ENCODE data around the gene CPED1. TPM values are rescaled to one million over a fixed set of nuclear protein-coding genes. Genes with fewer than 3 reads are reported as not detected.

Gene CPED1
- total RNA-seq, 1 experiment from 2014 or later = 0.39 TPM

GRCh38 chr7:120986650-120987049 is 1.9 kb upstream of the CPED1 start:
- ATAC-seq (no peak), DNase-seq (ENCODE audit: low read depth, low spot score) (no peak)
- H3K36me3 ChIP-seq (ENCODE audit: control insufficient read depth, insufficient read depth, low read length) = no peaks in the 10 kb centered on the region
- H3K4me3 ChIP-seq (ENCODE audit: low read depth in 2 of 2, low read length in 2 of 2) = no peak overlapping the region
- H3K4me1 ChIP-seq (ENCODE audit: control insufficient read depth, insufficient read depth, low read length) = no peaks in the 10 kb centered on the region
- BruUV-seq (replicated peaks) = no TSS peak
- POLR2A ChIA-PET = no interaction called here
- intact Hi-C loops (cut with micrococcal nuclease; ENCODE audit: unreplicated experiment) = loop anchor here (1.0 to 2.0 kb wide), 2 partner anchors 95 to 122 kb away; no protein-coding TSS in a partner anchor
- H3K9me3 ChIP-seq (ENCODE audit: control insufficient read depth, insufficient read depth, low read depth, low read length) = no peaks in the 10 kb centered on the region
- H3K27ac ChIP-seq (ENCODE audit: low read length) = no peak overlapping the region
- TF ChIP-seq POLR2AphosphoS5 (IDR thresholded peaks at IDR 0.05; ENCODE audit: low read depth, low read length) = no peak
- TF ChIP-seq SIN3A (IDR thresholded peaks at IDR 0.05; ENCODE audit: borderline replicate concordance, insufficient read depth, low read depth, low read length) = no peak
- TF ChIP-seq TCF7L2 (IDR thresholded peaks at IDR 0.05; ENCODE audit: low read depth, low read length) = no peak
- no peak for TF ChIP-seq REST (IDR thresholded peaks at IDR 0.05; ENCODE audit: insufficient read depth in 1 of 2, low read depth in 2 of 2, low read length in 1 of 2)
- no peak for TF ChIP-seq CTCF (IDR thresholded peaks at IDR 0.05)
- H3K27me3 ChIP-seq (ENCODE audit: control insufficient read depth, insufficient read depth, low read length) = peaks cover 30% of the 10 kb centered on the region
- CTCF ChIA-PET = interaction anchor here (1.7 kb wide), 1 partner anchor 12 kb away, joined by 3 read pairs; no protein-coding TSS in a partner anchor
- in situ Hi-C loops (cut with HindIII; ENCODE audit: low pct_unique_long_range_greater_than_20kb, low sequenced_read_pairs) = no loop called here

GRCh38 chr7:120987280-120987679 is 1.2 kb upstream of the CPED1 start:
- no TSS peak for BruUV-seq (replicated peaks)
- CTCF ChIA-PET = interaction anchor here (1.7 kb wide), 1 partner anchor 11 kb away, joined by 3 read pairs; no protein-coding TSS in a partner anchor
- POLR2A ChIA-PET = no interaction called here
- ATAC-seq (no peak), DNase-seq (ENCODE audit: low read depth, low spot score) (no peak)
- in situ Hi-C loops (cut with HindIII; ENCODE audit: low pct_unique_long_range_greater_than_20kb, low sequenced_read_pairs) (no loop called here), intact Hi-C loops (cut with micrococcal nuclease; ENCODE audit: unreplicated experiment) (loop anchor here (1.0 to 2.0 kb wide), 2 partner anchors 94 to 122 kb away; no protein-coding TSS in a partner anchor)
- H3K4me1 ChIP-seq (ENCODE audit: control insufficient read depth, insufficient read depth, low read length) = no peaks in the 10 kb centered on the region
- H3K27ac ChIP-seq (ENCODE audit: low read length) = no peak overlapping the region
- H3K4me3 ChIP-seq (ENCODE audit: low read depth in 2 of 2, low read length in 2 of 2) = no peak overlapping the region; a peak in 1 of 4 replicates
- H3K27me3 ChIP-seq (ENCODE audit: control insufficient read depth, insufficient read depth, low read length) = peaks cover 35% of the 10 kb centered on the region
- H3K36me3 ChIP-seq (ENCODE audit: control insufficient read depth, insufficient read depth, low read length) = no peaks in the 10 kb centered on the region
- no peak for TF ChIP-seq CTCF (IDR thresholded peaks at IDR 0.05)
- no peak for TF ChIP-seq POLR2AphosphoS5 (IDR thresholded peaks at IDR 0.05; ENCODE audit: low read depth, low read length)
- no peak for TF ChIP-seq REST (IDR thresholded peaks at IDR 0.05; ENCODE audit: insufficient read depth in 1 of 2, low read depth in 2 of 2, low read length in 1 of 2)
- TF ChIP-seq SIN3A (IDR thresholded peaks at IDR 0.05; ENCODE audit: borderline replicate concordance, insufficient read depth, low read depth, low read length) = no peak
- no peak for TF ChIP-seq TCF7L2 (IDR thresholded peaks at IDR 0.05; ENCODE audit: low read depth, low read length)
- no peaks in the 10 kb centered on the region for H3K9me3 ChIP-seq (ENCODE audit: control insufficient read depth, insufficient read depth, low read depth, low read length)
